ENCODE measurements around the gene CKB. TPM values are rescaled to one million over a fixed set of nuclear protein-coding genes. Genes with fewer than 3 reads are reported as not detected.
A peak's percentile ranks its signal among the peaks of the same experiment; 100 is the strongest.
"Not testable (repeated sequence)": the region's sequence is repeated elsewhere in the genome, so short reads cannot be mapped to it uniquely, and the experiment has no call there.

The CKB gene
- total RNA-seq, 4 donors from 2014 or later: 190 to 373 (median 266) TPM

DNA sequence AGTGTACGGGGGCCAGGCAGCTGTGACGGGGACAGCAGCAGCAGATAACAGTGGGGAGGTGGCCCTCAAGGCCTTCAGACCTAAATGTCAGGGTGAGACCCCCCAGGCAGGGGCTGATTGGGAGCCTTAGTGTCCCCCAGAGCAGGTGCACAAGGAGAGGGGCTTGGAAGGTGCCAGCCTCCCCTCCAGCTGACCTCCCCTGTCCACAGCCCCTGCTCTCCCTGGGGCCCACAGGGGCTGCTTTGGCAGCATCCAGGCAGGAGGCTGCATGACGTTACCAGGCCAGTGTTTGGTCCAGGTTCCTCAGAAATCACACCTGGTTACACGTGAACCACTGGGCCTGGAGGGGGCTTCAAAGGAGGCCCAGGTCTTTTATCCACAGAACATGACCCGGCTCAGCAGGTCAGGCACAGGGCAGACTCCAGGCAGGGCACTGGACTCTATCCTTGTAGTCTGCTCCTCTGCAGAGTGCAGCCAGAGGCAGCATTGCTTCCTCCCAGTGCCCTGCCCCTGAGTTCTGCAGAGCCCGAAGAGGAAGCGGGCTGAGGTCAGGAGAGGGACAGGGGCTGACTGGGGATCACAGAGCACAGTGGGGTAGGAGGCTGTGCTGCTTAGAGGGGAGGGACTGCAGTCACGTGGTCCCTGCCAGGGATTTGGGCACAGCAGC is 3.8 kb upstream of the CKB start:
- intact Hi-C loops (cut with DNase I): no loop called here
- H3K27ac ChIP-seq: no peak overlapping the region
- TF ChIP-seq, protein P1, sequence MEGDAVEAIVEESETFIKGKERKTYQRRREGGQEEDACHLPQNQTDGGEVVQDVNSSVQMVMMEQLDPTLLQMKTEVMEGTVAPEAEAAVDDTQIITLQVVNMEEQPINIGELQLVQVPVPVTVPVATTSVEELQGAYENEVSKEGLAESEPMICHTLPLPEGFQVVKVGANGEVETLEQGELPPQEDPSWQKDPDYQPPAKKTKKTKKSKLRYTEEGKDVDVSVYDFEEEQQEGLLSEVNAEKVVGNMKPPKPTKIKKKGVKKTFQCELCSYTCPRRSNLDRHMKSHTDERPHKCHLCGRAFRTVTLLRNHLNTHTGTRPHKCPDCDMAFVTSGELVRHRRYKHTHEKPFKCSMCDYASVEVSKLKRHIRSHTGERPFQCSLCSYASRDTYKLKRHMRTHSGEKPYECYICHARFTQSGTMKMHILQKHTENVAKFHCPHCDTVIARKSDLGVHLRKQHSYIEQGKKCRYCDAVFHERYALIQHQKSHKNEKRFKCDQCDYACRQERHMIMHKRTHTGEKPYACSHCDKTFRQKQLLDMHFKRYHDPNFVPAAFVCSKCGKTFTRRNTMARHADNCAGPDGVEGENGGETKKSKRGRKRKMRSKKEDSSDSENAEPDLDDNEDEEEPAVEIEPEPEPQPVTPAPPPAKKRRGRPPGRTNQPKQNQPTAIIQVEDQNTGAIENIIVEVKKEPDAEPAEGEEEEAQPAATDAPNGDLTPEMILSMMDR (IDR thresholded peaks at IDR 0.05): no peak
- TF ChIP-seq POLR2A (IDR thresholded peaks at IDR 0.05): no peak
- no peaks in the 10 kb centered on the region for H3K36me3 ChIP-seq
- H3K9me3 ChIP-seq: no peaks in the 10 kb centered on the region
- H3K4me1 ChIP-seq: peaks cover 28 to 38% of the 10 kb centered on the region in 2 donors
- 75 to 78% methylated on average over 8 of the region's 8 CpGs for WGBS, 2 donors
- no peak for DNase-seq
- no peaks in the 10 kb centered on the region for H3K27me3 ChIP-seq
- no peak overlapping the region for H3K4me3 ChIP-seq (replicated peaks in 1 of 3)

DNA sequence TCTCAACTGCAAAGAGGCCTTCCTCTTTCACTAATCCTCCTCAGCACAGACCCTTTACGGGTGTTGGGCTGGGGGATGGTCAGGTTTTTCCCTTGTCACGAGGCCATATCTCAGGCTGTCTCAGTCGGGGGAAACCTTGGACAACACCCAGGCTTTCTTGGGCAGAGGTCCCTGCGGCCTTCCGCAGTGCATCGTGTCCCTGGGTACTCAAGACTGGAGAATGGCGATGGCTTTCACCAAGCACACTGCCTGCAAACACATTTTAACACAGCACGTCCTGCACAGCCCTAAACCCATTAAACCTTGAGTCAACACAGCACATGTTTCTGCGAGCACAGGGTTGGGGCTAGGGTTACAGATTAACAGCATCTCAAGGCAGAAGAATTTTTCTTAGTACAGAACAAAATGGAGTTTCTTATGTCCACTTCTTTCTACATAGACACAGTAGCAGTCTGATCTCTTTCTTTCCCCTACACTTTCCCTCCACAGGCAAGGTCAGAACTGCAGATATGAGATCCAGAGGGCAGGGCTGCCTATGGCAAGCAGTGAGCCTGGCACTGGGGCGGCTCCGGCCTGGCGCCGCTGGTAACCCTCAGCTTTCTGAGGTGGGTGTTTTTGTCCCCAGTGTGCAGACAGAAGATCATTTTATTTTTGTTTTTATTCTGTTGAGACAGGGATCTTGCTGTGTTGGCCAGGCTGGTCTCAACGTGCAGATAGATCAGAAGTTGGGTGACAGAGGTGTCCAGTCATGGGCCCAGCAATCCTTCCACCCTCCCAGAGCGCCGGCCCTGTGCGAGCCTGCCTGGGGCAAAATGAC is 3.0 kb upstream of the CKB start:
- intact Hi-C loops (cut with DNase I); DNase-seq; H3K27ac ChIP-seq; H3K4me3 ChIP-seq (replicated peaks in 1 of 3); H3K27me3 ChIP-seq; H3K36me3 ChIP-seq; H3K9me3 ChIP-seq: not testable (repeated sequence)
- WGBS, 2 donors: 80 to 82% methylated on average over 17 of the region's 17 CpGs
- H3K4me1 ChIP-seq: peaks cover 33 to 40% of the 10 kb centered on the region in 2 donors

DNA sequence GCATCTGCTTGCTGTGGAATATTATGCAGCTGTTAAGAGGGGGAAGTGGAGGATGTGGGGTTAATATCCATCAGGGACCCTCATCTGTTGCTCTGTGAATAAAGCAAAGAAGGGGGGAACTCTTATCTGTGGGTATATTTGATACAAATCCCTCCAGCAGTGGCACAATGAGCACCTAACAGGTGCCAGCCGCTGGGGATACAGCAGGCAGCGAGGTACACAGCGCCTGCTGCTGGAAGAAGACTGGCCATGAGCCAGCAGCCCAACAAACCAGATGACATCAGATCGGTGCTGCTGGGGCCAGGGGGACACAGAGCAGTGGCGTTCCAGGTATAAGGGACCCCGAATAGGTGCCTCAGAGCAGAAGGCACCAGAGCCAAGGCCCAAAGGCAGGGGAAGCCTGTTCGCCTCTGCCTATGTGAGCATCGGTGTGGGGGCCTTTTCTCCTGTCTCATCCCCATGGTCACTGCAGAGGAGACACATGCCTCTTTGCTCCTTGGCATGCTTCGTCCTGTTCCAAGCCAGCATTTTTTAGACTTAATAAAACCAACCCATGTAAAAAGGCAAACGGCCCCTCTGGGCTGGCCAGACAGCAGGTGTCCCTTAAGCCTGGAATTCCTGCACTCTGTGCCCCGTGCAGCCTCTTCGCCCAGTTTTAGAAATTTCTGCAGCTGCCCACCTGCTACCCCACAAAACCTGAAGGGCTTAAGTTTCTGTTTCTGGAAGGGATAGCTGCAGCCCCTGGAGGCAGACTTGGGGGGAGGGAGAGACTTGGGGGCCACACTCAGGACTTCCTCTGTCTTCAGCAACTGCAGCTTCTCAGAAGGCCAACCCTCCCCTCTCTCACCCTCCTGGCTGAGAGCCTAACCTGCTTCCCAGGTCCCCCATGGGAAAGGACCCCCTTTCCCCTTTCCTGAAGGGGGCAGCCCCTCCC is 1.6 kb upstream of the CKB start:
- TF ChIP-seq, protein P1 (IDR thresholded peaks at IDR 0.05): no peak
- TF ChIP-seq POLR2A (IDR thresholded peaks at IDR 0.05): no peak
- intact Hi-C loops (cut with DNase I): no loop called here
- Histone ChIP-seq H3K27me3 (no peaks in the 10 kb centered on the region), H3K36me3 (no peaks in the 10 kb centered on the region), H3K4me1 (peaks cover 35 to 41% of the 10 kb centered on the region in 2 donors), H3K27ac (no peak overlapping the region), H3K4me3 (replicated peaks in 1 of 3) (no peak overlapping the region), H3K9me3 (no peaks in the 10 kb centered on the region)
- 80 to 82% methylated on average over 12 of the region's 12 CpGs for WGBS, 2 donors
- DNase-seq: no peak

DNA sequence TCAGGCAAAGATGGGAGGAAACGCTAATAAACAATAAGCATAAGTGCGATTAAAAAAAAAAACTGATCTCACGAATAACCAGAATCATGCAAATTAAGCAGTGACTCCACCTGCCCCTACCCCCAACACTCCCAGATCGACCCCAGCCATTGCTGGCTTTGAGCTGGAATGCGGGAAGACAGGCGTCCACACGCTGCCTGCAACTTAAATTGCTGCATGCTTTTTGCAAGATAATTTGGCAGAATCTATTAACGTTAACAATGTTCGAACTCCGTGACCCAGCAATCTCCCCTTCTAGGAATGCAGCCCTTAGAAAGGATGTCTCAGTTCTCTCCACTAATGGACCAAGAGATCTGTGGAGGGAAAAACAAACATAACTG is 935 bp upstream of the CKB start:
- intact Hi-C loops (cut with DNase I): no loop called here
- DNase-seq: no peak
- Histone ChIP-seq H3K4me3 (replicated peaks in 1 of 3) (no peak overlapping the region), H3K9me3 (no peaks in the 10 kb centered on the region), H3K36me3 (no peaks in the 10 kb centered on the region), H3K4me1 (peaks cover 39 to 47% of the 10 kb centered on the region in 2 donors), H3K27ac (no peak overlapping the region), H3K27me3 (no peaks in the 10 kb centered on the region)
- WGBS, 2 donors: 62 to 71% methylated on average over 10 of the region's 10 CpGs
- no peak for TF ChIP-seq POLR2A (IDR thresholded peaks at IDR 0.05)
- TF ChIP-seq, protein P1 (IDR thresholded peaks at IDR 0.05): no peak

DNA sequence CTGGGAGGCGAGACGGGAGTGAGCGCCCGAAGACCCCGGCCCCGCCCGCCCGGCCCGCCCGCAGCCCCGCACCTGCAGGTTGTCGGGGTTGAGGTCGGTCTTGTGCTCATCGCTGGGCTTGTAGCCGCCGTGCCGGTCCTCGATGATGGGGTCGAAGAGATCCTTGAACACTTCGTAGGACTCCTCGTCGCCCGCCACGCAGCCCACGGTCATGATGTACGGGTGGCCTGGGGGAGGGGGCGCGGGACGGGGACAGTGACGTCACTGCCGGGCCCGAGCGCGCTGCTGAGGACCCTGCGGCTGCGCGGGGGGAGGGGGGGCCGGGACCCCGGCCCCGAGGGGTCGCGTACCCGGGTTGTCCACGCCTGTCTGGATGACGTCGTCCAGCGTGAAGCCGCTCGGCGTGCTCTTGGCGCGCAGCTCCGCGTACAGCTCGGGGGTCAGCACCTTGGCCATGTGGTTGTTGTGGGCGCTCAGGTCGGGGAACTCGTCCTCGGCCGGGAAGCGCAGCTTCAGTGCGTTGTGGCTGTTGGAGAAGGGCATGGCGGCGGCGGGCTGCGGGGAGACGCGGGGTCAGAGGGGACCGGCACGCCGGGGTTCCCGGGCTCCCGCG is 573 bp downstream of the CKB start:
- Histone ChIP-seq H3K4me3 (replicated peaks in 1 of 3) (peak overlapping the region in 2 of 3 donors; percentile 66 to 74), H3K27me3 (no peaks in the 10 kb centered on the region), H3K4me1 (peaks cover 43 to 47% of the 10 kb centered on the region in 2 donors), H3K9me3 (no peaks in the 10 kb centered on the region), H3K36me3 (no peaks in the 10 kb centered on the region), H3K27ac (peak overlapping the region; percentile 70 to 98 (median 94))
- TF ChIP-seq, protein P1 (IDR thresholded peaks at IDR 0.05): no peak
- no peak for TF ChIP-seq POLR2A (IDR thresholded peaks at IDR 0.05)
- peak; percentile 51 to 54 for DNase-seq
- no CpG with 5 or more reads among the region's 74 CpGs for WGBS, 2 donors
- intact Hi-C loops (cut with DNase I): no loop called here
